Measurements from ENCODE around the gene KREMEN2. TPM values are rescaled to one million over a fixed set of nuclear protein-coding genes. Genes with fewer than 3 reads are reported as not detected.

Gene KREMEN2
- polyA plus RNA-seq, 1 donor: 0.66 TPM

DNA sequence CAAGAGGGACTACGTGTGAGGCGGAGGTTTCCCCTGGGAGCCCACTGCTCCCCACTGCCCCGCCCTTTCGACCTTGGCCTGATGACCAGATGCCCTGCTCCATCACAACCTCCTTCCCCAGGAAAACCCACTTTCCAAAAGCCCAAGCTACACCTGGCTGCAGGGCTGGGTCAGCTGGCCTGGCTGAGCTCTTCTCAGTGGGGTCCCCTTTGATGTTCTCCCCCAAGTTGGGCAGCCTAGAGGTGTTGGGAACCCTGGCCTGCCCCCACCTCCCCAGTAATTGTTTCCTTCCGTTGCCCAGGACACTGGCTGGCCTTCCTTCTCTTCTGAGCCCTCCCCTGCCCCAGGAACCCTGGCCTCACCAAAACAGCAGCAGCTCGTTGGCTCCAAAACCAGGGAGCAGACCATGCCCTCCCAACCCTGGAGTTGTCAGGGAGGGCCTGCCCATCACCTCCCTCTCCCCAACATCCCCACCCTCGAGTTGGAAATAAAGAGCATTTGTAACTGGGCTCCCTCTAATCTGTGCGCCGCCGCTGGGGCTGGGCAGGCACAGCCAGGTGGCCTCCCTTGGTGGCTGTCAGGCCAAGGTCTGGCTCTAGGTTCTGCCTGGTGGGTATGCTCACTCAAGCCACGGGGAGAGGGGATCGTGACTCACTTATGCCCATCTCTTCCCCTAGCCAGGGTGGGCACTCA lies 50.1 kb downstream of the KREMEN2 start:
- no peak overlapping the region for H3K4me3 ChIP-seq (ENCODE audit: low read length)
- H3K27ac ChIP-seq (ENCODE audit: low read length): no peak overlapping the region
- DNase-seq: peak in 1 of 2 donors; percentile 29
- H3K36me3 ChIP-seq (ENCODE audit: control insufficient read depth, insufficient read depth, low read length): no peaks in the 10 kb centered on the region
- peaks cover 40% of the 10 kb centered on the region for H3K27me3 ChIP-seq (ENCODE audit: control insufficient read depth, insufficient read depth, low read length)
- peaks cover 67% of the 10 kb centered on the region for H3K4me1 ChIP-seq (ENCODE audit: control insufficient read depth, insufficient read depth, low read length)
- no peaks in the 10 kb centered on the region for H3K9me3 ChIP-seq (ENCODE audit: control insufficient read depth, low read depth, low read length)
- no CpG with 5 or more reads among the region's 12 CpGs for WGBS (ENCODE audit: insufficient coverage, low lambda C conversion rate)

DNA sequence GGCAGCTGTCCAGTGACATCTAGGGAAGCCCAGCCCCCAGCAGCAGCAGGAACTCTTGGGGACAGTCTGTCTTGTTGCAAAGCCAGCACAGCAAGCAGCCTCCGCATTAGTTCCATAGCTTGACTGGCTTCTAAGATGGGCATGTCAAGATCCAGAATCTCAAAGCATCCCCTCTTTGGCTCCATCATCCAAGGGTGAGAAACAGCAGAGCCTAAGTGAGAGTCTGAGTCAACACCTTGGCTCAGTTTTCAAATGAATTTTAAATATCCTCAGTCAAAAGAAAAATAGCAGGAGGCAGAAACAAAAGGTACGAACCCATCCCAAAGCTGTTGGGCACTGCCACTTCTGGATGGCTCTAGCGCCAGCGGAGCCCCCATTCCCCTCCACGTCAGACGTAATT lies 50.9 kb downstream of the KREMEN2 start:
- Histone ChIP-seq H3K4me3 (ENCODE audit: low read length) (no peak overlapping the region), H3K4me1 (ENCODE audit: control insufficient read depth, insufficient read depth, low read length) (peaks cover 67% of the 10 kb centered on the region), H3K36me3 (ENCODE audit: control insufficient read depth, insufficient read depth, low read length) (no peaks in the 10 kb centered on the region), H3K27ac (ENCODE audit: low read length) (no peak overlapping the region), H3K27me3 (ENCODE audit: control insufficient read depth, insufficient read depth, low read length) (peaks cover 38% of the 10 kb centered on the region), H3K9me3 (ENCODE audit: control insufficient read depth, low read depth, low read length) (no peaks in the 10 kb centered on the region)
- no peak for DNase-seq
- WGBS (ENCODE audit: insufficient coverage, low lambda C conversion rate): no CpG with 5 or more reads among the region's 6 CpGs

DNA sequence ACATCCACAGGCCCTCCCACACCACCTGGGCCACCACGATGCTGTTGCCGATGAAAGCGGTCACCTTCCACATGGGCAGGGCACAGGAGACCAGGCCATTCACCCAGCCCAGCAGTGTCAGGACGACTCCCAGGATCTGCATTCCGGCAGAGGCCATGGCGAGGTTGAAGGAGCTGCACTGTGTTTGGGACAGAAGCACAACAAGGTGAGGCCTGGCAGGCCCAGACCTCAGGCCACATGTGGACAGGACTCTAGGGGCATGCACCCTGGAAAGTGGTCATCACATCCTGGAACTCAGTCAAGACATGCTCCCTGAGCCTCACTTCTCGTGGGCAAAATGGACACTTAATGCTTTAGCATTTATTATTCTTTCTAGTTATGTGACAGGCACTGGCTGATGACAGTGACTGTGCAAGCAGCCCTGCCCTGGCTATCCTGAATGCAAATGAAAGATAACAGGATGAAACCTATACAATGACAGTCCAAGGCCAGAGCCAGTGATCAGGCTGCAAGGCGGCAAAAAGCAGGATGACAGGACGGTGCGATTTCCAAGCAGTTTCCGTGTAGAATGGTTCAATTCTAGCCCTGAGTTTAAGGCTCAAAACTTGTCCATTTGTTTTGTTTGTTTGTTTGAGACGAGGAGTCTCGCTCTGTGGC lies 51.9 kb downstream of the KREMEN2 start:
- Histone ChIP-seq H3K27me3 (ENCODE audit: control insufficient read depth, insufficient read depth, low read length) (peaks cover 38% of the 10 kb centered on the region), H3K9me3 (ENCODE audit: control insufficient read depth, low read depth, low read length) (no peaks in the 10 kb centered on the region), H3K36me3 (ENCODE audit: control insufficient read depth, insufficient read depth, low read length) (no peaks in the 10 kb centered on the region), H3K4me3 (ENCODE audit: low read length) (no peak overlapping the region), H3K27ac (ENCODE audit: low read length) (no peak overlapping the region), H3K4me1 (ENCODE audit: control insufficient read depth, insufficient read depth, low read length) (peaks cover 57% of the 10 kb centered on the region)
- WGBS (ENCODE audit: insufficient coverage, low lambda C conversion rate): no CpG with 5 or more reads among the region's 13 CpGs
- DNase-seq: no peak

DNA sequence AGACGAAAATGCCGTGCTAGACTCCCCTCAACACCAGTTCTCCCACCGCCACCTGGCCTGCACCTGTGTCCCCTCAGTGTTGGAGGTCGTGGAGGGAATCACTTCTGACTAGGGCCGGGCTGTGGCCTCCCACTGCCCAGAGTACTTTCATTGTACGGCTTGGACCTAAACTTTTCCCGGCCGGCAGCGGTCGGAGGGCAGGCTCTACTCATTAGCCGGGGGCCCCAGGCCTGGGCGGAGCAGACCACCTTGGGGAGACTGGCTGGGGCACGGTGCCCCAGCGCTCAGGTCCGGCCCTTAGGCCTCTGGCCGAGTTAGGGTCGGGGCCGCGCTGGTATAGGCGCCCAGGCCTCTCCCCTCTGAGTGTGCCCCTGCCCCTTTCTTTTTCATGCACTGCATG lies 53.3 kb downstream of the KREMEN2 start:
- DNase-seq: peak in 1 of 2 donors; percentile 51
- Histone ChIP-seq H3K27me3 (ENCODE audit: control insufficient read depth, insufficient read depth, low read length) (peaks cover 30% of the 10 kb centered on the region), H3K4me1 (ENCODE audit: control insufficient read depth, insufficient read depth, low read length) (peaks cover 59% of the 10 kb centered on the region), H3K4me3 (ENCODE audit: low read length) (peak overlapping the region; percentile 59), H3K36me3 (ENCODE audit: control insufficient read depth, insufficient read depth, low read length) (no peaks in the 10 kb centered on the region), H3K27ac (ENCODE audit: low read length) (peak overlapping the region; percentile 83), H3K9me3 (ENCODE audit: control insufficient read depth, low read depth, low read length) (no peaks in the 10 kb centered on the region)
- no CpG with 5 or more reads among the region's 20 CpGs for WGBS (ENCODE audit: insufficient coverage, low lambda C conversion rate)

Other genes with a start within 250 kb of the KREMEN2 start
- 1.3 TPM for gene PRSS27, start 244.1 kb upstream of the KREMEN2 start, polyA plus RNA-seq
- 688 TPM for gene SRRM2, start 211.6 kb upstream of the KREMEN2 start, polyA plus RNA-seq
- 175 TPM for gene ELOB, start 187.0 kb upstream of the KREMEN2 start, polyA plus RNA-seq
- gene PRSS33, start 176.7 kb upstream of the KREMEN2 start, polyA plus RNA-seq: 0.13 TPM
- not detected for gene PRSS41, start 165.8 kb upstream of the KREMEN2 start, polyA plus RNA-seq
- gene PRSS21, start 147.0 kb upstream of the KREMEN2 start, polyA plus RNA-seq: 0.49 TPM
- 4.3 TPM for gene ZG16B, start 134.0 kb upstream of the KREMEN2 start, polyA plus RNA-seq
- 0.63 TPM for gene PRSS22, start 106.1 kb upstream of the KREMEN2 start, polyA plus RNA-seq
- gene FLYWCH2, start 81.1 kb upstream of the KREMEN2 start, polyA plus RNA-seq: 9.4 TPM
- gene FLYWCH1, start 52.3 kb upstream of the KREMEN2 start, polyA plus RNA-seq: 22.0 TPM
- 16.4 TPM for gene PAQR4, start 5.1 kb downstream of the KREMEN2 start, polyA plus RNA-seq
- 11.0 TPM for gene PKMYT1, start 16.2 kb downstream of the KREMEN2 start, polyA plus RNA-seq
- gene CLDN9, start 48.6 kb downstream of the KREMEN2 start, polyA plus RNA-seq: 5.2 TPM
- gene CLDN6, start 53.9 kb downstream of the KREMEN2 start, polyA plus RNA-seq: 26.0 TPM
- gene TNFRSF12A, start 56.1 kb downstream of the KREMEN2 start, polyA plus RNA-seq: 48.4 TPM
- gene HCFC1R1, start 59.7 kb downstream of the KREMEN2 start, polyA plus RNA-seq: 57.8 TPM
- gene THOC6, start 59.8 kb downstream of the KREMEN2 start, polyA plus RNA-seq: 46.7 TPM
- 14.0 TPM for gene BICDL2, start 72.7 kb downstream of the KREMEN2 start, polyA plus RNA-seq
- 4.3 TPM for gene MMP25, start 82.3 kb downstream of the KREMEN2 start, polyA plus RNA-seq
- 174 TPM for gene IL32, start 101.4 kb downstream of the KREMEN2 start, polyA plus RNA-seq
- 0.66 TPM for gene ZSCAN10, start 135.0 kb downstream of the KREMEN2 start, polyA plus RNA-seq
- gene ZNF205, start 148.3 kb downstream of the KREMEN2 start, polyA plus RNA-seq: 12.8 TPM
- 11.6 TPM for gene ZNF213, start 170.8 kb downstream of the KREMEN2 start, polyA plus RNA-seq
- not detected for gene OR1F1, start 223.9 kb downstream of the KREMEN2 start, polyA plus RNA-seq

All from large intestine (tissue), 3 donors.